Measurements from ENCODE around the gene MORC3.

DNA sequence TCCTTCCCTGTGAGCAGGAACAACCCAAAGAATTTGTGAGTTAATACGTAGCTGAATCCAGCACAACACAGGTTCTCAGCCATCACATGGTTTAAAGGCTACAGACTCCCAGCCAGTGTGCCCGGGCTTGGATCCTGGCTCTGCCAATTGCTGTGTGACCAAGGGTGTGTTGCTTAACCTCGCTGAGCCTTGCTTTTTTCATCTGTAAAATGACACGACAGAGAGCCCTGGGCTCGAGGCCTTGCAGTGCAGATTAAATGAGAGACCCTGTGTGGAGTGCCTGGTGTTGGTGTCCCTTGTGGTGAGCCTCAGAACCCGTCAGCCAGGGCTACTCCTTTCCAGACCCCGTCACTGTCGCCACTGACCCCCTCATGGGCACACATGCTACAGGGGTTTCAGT is 104.6 kb downstream of the MORC3 start:
- TF ChIP-seq CTCF (IDR thresholded peaks at IDR 0.05): no peak
- TF ChIP-seq EP300 (IDR thresholded peaks at IDR 0.05): no peak
